Measurements from ENCODE around the gene DGKZ.

Gene DGKZ

DNA sequence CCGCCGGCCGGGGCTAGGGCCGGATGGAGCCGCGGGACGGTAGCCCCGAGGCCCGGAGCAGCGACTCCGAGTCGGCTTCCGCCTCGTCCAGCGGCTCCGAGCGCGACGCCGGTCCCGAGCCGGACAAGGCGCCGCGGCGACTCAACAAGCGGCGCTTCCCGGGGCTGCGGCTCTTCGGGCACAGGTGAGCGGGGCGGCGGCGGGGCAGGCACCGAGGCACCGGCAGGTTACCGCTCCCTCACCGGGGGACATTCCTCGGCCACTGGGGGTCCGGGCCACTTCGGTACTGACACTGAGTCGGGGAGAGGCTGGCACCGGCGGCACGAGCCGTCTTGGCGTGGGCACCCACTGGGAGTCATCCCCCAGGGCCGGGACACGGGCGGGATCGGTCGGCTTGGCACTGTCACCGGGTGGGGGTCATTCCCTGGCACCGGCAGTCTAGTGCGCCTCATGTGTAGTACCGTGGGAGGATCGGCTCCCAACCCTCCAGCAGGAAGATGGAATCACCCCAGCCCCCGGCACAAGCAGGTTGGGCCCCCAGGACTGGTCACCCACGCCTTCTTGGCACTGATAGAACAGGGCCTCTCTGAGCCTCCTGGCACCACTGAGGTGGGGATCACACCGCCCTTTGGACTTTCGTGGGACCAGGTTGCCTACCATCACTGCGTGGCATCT is 511 bp downstream of the DGKZ start:
- no peak for DNase-seq (ENCODE audit: low read depth in 2 of 2)

DNA sequence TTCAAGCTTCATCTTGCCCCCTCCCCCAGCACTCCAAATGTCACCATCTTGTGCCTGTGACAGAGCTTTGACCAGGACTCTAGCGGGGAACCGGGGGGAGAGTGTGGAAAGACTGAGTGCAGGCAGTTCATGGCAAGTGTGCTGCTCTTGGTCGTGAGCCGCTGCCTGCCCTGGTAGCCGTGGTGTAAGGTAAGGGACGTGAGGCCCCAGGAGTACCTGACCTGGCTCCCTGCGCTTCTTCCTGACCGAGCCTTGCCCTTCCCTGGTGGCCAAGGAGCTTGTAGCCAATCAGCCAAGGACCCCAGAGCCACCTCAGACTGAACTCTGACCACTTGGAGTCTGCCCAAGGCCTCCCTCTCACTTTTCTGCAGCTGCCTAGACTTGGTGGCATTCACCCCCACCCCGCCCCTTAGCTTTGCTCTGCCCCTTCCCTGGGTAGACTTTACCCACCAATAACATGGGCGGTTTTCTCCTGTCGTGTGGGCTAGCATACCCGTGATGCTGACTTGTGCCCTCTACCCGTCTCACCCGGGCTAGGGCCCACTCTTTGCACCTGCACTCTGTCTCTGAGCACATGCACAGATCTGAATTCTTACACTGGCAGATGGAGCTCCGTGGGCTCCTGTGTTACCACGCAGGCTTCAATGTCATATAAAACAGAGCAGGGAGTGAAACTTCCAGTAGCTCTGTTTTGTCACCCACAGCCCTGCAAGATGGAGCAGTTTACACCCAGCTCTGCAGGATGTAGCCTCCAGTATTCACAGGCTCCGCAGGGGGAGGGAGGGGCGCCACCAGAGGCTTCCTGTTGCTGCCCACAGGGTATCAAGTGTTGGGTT is 1.5 kb downstream of the DGKZ start:
- DNase-seq (ENCODE audit: low read depth in 2 of 2), result peak in 1 of 2 donors; percentile 47

DNA sequence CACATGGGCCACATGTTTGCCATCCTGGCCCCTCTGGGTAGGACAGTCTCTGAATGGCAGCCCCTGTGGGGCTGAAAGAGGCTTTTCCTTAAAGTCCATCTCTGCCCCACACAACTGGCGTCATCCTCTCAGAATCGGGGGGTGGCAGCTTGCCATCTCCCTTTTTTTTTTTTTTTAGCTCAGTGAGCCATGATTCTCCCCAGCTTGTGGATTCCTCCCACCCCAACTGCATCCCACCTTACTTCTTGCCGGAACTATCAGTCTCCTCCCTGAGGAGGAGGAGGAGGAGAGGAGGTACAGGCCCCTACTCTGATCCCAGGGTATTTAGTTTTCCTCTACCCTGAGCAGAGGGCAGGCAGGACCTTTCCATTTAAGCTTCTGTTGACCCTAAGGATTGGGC is 3.4 kb downstream of the DGKZ start:
- no peak for DNase-seq (ENCODE audit: low read depth in 2 of 2)

DNA sequence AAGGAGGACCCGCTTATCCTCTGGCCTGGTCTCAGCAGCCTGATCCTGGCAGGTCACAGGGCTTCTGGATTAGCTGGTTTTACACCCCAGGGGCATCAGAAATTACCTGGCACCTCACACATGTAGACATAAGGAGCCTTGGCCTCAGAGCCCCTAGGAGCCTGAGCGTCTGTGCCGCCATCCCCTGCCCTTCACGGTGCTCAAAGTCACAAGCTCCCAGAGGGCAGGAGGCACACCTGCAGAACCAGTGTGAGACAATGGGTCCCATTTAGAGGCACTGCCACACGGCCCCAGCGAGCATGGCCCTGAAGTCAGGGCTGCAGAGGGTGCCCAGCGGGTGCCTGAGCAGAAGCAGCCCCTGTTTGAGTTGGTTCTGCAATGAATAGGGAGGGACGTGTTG is 3.9 kb downstream of the DGKZ start:
- no peak for DNase-seq (ENCODE audit: low read depth in 2 of 2)

DNA sequence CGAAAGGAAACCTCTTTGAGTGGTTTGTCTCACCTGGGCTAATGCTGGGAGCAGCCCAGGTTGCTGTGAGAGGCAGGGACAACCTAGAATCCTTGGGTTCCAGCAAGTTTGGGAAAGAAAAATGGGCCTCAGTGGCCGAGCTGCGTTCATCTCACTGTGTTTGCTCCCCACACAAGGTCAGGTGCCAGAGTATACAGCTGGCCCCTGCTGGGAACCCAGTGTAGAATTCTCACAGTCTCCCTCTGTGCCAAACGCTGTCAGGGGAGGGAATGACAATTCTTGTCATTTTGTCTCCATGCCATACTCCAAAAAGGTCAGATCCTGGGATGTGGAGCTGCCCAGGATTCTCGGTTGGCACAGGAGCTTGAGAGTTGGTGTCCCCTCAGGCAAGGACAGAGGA is 4.3 kb downstream of the DGKZ start:
- no peak for DNase-seq (ENCODE audit: low read depth in 2 of 2)

DNA sequence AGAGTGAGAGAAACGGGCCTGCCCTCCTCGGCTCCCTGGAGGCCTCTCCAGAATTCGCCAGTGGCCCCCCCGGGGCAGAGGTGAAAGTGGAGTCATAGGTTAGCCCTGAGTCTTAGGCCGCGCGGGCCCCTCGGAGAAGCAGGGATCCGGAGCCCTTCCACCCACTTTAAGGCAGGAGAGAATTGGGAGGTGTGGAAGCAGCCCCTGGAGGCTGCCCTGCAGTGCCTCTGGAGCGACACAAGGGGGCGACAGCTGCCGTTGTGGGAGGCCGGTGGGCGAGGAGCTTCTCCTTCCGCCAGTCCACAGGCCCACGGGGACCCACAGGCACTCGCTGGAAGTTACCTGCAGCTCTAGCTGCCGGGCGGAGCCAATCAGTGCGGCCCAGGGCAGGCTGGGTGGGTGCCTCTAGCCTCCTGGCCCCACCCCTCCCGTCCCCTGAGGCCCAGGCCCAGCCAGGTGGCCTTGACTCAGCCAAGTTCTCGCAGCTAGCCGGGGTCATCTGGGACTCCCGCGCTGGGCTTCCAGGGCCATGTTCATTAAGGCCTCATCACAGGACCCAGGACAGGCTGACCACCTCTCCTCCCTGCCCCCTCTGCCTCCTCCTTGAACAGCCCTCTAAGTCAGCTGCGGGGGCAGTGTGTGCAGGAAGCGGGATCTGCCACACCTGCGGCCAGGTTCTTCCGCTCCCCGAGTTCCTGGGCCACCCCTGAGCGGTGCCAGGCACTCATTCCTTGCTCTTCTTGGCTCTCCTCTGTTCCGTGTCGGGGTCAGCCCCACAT is 5.0 kb downstream of the DGKZ start:
- DNase-seq (ENCODE audit: low read depth in 2 of 2), result peak; percentile 43 to 52

DNA sequence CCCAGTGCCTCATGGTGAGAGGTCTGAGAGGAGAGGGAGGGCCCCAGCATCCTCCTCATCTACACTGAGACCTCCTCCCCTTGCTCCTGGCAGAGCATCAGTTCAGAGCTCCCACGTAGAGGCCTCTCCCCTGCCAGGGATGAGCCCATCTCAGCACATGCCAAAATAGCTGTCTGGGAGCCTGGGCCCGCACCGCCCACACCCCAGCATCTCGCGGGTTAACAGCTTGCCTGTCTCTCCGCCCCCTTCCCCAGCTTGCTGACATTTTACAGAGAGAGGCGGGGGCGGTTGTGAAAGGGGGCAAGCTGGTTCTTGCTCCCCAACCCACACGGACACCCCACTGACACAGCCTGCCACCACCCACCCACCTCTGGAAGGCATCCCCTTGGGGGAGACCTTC is 6.4 kb downstream of the DGKZ start:
- peak; percentile 57 to 61 for DNase-seq (ENCODE audit: low read depth in 2 of 2)

DNA sequence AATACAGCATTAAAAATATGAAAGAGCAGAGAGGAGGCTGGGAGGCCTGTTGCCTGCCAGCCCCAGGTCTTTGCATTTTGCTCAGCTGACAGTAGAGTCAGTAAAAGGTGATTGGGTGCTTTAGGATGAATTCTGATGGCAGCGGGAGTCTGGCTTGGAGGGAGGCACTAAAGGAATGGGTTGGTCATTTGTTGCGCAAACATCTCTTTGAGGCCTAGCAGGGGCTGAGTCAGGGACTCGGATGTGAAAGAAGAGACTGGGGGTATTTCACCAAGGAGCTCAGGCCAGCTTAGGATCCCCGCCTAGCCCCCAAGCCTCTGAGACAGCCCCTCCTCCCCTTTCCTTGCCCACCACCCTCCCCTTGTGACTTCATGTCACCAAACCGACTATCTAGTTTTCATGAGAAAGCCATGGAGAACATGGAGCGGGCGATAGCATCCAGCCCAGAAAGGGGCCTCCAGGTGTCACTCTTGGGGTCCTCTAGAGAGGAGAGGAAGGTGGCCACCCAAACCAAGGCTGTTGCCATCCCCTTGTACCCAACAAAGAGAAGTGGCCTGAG is 9.7 kb downstream of the DGKZ start:
- DNase-seq (ENCODE audit: low read depth in 2 of 2), result no peak

DNA sequence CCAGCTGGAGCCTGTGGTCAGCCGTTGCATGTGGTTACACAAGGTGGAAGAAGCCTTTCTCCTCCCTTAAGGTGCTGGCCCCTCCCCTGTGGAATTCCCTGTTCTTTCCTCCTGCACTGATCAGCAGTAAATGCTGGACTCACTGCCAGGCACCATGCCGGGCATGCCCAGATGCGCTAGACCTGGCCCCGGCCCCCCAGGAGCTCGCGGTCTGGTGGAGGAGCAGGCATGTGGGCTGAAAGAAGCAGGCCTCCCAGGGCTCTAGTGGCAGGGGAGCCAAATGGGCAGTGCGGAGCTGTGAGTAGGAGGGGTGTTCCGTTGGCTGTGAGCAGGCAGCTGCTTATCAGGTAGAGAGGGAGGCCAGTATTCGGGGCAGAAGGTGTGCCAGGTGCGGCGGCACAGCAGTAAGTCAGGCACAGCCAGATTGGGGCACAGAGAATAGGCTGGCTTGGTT is 10.2 kb downstream of the DGKZ start:
- DNase-seq (ENCODE audit: low read depth in 2 of 2), result no peak

DNA sequence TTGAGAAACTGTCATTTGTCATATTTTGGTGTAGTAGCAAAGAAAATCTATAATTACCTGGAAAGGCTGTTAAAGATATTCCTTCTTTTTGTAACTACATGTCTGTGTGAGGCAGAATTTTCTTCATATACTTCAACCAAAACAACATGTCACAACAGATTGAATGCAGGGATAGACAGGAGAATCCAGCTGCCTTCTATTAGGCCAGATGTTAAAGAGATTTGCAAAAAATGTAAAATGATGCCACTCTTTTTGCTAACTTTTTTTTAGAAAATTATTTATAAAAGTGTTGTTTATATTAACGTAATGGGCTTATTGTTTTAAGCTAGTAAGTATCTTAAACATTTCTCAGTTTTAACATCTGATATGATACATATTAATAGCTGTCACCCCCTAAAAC is 12.7 kb downstream of the DGKZ start:
- DNase-seq (ENCODE audit: low read depth in 2 of 2), result no peak

DNA sequence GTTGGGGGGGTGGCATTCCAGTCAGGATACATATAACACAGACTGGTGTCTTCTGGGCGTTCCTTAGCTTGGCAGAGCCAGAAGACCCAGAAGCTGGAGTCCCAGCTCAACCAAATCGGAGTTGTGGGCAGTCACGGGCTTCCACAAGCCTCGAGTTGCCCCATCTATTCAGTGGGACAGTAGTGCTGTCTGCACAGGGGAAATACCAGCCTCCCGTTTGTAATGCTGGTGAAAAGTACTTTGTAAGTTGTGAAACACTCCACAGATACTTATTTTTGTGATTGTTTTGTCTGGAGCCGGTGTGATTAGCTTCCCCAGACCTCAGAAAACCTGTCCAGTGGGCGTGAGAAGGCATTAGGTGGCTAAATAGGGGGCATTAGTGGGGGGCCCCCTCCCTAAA is 13.6 kb downstream of the DGKZ start:
- no peak for DNase-seq (ENCODE audit: low read depth in 2 of 2)

DNA sequence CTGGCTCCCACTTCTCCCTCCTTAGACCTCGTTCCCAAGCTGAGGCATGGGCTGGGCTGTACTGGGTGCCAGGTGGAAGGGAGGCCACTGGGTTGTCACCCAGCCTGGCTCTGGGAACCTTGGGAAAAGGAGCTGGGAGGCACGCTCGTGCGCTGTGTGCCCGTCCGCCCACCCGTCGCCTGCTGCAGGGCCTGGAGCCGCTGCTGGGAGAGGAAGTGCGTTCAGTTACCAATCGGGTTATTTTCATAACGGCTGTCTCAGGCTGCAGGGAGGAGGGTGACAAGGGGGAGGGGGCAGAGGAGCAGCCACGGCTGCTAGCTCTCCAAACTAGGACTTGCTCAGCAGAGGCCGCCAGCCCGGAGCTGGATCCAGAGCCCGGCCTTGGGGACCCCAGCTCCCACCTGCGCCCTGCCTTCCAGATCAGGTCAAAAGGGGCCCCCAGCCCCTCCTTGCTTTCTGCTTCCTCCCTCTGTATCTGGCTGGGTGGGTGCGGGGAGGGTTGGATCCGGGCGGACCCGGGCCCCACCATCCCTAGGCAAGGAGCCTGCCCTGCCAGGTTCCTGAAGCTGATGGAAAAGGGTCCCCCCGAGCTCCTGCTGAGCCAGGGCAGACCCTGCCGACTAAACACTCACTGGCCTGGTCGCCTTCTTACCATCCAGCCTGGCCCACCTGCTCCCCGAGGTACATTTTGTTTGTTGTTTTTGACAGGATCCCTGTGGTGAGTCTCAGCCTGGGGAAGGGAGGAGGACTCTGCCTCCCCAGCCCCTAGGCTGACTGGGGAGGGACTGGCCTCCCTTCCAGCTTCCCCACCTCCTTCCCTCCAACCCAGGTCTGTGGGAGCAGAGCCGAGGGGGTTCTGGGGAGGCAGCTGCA is 14.3 kb downstream of the DGKZ start:
- DNase-seq (ENCODE audit: low read depth in 2 of 2), result no peak

DNA sequence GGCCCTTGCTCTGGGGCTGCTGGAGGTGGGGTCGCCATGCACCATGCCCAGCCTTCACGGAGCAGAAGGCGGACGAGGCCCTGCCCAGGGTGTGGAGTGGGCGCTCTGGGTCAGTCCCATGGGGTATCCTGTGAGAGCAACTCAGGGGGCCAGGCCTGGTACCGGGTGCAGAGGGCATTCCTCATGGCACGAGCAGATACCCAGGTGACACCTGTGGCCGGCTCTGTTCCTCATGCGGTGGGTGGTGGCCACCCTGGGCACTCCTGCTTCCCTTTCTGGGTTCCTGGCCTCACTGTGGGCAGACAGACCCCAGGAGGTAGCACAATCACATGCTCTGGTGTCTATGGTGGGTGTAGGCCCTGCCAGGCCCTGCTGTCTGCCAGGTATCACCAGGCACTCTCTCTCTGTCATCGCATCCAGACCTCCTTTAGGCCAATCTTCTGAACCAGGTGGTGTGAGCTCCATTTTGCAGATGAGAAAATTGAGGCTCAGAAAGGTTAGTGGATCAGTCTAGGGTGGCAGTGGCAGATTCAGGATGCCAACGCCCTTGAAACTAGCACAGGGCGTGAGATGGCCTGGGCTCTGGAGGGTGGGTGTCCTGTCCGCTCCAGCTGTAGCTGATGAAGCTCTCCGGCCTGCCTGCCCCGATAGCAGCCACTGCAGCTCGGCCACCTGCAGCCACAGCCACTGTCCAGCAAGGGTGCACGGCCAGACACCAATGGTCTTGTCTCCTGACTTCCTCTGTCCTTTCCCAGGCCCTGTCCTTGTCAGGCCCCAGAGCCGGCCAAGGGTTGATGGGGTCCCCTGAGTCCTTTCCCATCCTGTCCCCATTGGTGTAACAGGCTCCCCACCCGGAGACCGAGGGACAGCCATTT is 15.1 kb downstream of the DGKZ start:
- no peak for DNase-seq (ENCODE audit: low read depth in 2 of 2)

DNA sequence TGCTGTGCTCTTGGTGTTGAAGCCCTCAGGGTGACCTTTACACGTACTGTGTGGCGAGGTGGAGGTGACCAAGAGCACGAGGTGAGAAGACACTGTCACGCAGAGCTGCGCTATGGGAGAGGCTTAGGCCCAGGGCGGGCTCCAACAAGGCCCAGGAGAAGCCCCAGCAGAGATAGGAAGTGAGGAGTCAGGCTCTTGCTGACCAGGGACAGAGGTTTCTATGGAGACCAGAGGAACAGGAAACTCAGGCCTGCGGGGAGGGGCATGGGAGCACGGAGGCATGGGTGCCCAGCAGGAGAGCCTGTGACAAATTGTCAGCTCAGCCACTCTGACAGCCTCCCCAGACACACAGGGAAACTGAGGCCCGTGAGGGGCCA is 15.8 kb downstream of the DGKZ start:
- no peak for DNase-seq (ENCODE audit: low read depth in 2 of 2)

DNA sequence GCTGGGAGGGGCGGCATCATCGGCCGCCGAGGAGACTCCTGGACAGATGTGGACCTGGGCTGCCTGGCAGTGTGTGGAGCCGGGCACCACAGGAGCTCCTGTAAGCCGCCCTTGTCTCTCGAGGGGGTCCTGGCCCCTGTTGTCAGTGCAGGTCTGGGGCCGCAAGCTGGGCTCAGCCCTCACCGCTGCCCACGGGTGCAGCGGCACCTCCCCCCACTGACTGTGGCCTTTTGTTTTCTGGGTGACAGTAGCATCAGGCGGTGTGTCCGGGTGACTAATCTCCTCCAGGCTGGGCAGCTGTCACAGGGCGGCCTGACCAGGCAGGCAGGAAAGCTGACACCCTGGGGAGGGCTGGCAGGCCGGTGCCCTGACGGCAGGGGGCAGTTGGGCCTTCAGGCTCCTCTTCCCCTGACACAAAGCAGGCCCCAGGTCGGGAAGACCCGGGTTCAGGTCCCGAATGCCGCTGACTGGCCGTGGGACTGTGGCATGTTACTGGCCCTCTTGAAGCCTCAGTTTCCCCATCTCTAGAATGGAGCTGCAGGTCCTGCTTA is 16.3 kb downstream of the DGKZ start:
- DNase-seq (ENCODE audit: low read depth in 2 of 2), result no peak

DNA sequence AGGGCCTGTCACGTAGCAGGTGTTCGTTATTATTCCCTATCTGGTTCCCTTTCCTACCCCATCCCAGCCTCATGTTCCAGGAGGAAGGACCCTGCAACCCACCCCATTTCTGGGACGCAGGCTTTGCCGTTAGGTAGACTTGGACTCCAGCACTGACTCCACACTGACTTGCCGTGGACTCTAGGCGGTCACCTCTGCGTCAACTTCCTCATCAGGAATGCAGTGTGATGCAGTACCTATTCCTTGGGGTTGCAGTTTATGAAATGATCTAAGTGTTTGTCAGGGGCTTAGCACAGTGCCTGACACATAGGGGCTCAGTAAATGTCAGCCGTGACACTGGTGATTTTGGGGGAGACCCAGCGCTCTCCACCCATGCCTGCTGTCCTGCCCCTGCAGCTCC is 16.8 kb downstream of the DGKZ start:
- DNase-seq (ENCODE audit: low read depth in 2 of 2), result no peak

DNA sequence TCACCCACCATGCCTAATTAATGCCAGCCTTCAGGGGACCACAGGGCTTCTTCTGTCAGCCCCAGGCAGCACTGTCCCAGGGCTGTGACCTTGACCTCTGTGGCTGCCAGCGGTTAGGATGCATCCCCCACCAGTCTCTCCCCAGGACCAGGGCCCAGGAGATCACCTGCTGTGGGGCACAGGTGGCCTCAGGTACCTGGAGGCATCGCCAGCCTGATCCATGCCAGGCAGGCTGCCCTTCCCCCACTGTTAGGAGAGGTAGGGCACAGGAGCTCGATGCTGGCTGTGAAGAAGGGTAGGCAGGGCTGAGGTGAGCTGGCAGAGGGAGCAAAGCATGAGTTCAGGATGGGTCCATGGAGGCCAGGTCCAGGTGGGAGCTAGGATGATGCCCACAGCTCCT is 17.5 kb downstream of the DGKZ start:
- no peak for DNase-seq (ENCODE audit: low read depth in 2 of 2)

DNA sequence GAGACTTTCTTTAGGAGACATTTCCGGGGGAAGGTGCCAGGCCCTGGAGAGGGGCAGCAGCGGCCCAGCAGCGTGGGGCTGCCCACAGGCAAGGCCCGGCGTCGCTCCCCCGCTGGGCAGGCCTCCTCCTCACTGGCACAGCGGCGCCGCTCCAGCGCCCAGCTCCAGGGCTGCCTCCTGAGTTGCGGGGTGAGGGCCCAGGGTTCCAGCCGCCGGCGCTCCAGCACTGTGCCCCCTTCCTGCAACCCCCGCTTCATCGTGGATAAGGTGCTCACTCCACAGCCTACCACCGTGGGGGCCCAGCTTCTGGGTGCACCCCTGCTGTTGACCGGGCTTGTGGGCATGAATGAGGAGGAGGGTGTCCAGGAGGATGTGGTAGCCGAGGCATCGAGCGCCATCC is 19.0 kb downstream of the DGKZ start:
- DNase-seq (ENCODE audit: low read depth in 2 of 2), result no peak

DNA sequence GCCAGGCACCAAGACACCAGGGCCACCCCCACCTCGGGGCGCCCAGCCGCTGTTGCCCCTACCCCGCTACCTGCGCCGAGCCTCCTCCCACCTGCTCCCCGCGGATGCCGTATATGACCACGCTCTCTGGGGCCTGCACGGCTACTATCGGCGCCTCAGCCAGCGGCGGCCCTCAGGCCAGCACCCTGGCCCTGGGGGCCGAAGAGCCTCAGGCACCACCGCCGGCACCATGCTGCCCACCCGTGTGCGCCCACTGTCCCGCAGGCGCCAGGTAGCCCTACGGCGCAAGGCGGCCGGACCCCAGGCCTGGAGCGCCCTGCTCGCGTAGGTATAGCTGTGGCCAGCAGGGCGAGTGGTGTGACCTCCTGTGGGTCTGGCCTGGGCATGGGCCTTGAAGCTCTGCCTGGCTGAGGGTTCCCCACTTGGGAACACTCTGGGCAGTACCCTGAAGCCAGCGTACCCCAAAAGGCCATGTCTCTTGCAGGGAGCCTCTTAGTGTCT is 19.4 kb downstream of the DGKZ start:
- DNase-seq (ENCODE audit: low read depth in 2 of 2), result no peak
